Measurements from ENCODE around the gene DCTPP1.

DCTPP1 gene

DNA sequence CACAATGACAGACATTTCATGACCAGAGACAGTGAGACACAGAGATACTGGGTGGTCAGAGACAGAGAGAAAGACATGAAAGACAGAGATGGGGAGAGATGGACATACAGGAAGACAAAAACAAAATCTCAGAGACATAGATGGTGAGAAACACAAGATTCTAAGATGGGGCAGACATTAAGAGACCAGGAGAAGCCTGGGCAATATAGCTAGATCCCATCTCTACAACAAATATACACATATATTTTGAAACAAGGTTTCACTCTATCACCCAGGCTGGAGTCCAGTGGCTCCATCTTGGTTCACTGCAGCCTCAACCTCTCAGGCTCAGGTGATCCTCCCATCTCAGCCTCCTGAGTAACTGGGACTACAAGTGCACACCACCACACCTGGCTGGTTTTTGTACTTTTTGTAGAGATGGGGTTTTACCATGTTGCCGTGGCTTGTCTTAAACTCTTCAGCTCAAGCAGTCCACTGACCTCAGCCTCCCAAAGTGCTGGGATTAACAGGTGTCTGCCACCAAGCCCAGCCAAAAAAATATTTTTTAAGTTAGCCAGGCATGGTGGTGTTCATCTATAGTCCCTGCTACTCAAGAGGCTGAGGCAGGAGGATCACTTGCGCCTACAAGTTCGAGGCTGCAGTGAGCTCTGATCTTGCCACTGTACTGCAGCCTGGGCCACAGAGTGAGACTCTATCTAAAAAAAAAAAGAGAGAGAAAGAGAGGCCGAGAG lies 49.6 kb downstream of the DCTPP1 start:
- DNase-seq = no peak

DNA sequence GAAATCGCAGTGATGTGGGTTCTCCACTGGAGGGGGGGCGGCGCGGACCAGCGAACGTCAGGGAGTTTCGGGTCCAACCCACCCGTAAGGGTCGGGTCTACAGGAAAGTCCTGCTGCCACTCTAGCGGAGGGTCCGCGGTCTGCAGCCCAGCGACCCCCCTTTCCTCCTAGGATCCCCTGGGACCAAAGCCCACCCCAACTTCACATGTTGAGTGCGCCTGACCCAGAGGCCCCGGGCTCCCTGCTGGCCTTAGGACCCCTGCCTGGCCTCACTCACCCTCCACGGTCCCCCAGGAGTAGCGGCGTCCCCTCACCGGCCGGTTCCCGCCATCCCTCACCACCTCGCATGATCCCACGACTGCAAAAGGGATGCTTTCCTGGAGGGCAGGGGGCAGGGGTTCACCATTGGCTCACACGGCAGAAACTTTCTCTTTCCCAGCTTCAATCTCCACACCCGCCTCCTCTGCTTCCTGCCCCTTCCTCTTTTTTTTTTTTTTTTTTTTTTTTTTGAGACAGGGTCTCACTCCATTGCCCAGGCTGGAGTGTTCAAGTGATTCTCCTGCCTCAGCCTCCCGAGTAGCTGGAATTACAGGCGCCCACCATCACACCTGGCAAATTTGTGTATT lies 50.6 kb downstream of the DCTPP1 start:
- DNase-seq = no peak

DNA sequence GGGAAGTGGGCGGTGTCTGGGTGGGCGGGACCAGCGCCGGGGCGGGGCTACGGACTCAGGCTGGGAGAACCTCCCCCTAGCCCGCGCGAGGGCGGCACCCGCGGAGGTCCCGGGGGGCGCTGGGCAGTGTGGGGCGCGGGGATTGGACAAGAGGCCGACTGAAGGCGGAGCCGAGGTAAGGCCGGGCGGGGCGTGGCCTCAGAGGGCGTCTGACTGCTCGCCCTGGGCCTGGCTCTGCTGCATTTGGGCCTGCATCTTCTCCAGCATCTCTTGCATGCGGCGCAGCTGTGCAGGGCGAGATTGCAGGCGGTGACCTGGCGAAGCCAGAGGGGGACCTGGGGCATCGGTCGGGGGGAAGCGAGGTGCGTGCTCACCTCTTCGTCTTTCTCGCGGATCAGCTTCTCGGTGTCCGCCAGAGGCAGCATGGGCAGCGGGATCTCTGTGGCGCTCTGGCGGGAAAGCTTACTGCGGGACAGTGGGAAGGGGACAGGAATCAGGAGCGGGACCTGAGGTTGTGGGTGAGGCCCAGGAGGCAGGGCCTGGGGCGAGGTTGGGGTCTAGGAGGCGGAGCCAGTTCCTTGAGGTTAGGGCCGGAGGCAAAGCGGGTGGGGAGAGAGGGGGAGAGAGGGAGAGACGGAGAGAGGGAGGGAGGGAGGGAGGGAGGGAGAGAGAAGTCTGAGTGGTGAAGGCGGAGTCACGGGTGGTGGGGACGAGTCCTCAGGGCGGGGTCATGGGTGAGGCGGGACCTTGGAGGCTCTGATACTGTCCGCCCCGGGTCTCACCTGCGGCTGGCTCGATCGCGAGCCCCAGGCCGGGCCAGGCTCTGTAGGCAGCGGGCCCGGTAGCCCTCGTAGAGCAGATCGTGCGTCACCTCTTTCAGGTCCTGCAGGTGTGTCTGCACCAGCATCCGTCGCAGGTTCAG lies 51.3 kb downstream of the DCTPP1 start:
- peak; percentile 98 for DNase-seq

DNA sequence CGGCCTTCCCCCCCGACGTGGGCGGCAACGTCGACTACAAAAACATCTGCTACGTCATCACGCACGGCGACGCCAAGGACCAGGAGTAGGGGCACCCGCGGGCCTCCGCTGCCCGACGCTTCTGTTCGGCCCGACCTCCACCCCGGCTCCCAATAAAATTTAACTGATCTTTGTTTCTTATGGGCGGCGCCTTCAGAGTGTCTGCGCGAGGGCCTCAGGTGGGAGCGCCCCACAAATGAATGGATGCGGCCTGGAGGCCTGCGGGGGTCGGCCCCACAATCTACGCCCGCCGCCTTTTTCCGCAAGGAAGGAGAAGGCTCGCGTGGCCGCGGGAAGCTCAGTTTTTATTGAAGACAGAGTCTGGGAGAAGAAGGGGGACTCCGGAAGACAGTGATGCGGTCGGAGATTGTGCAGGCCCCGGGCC lies 52.0 kb downstream of the DCTPP1 start:
- DNase-seq = peak; percentile 91

DNA sequence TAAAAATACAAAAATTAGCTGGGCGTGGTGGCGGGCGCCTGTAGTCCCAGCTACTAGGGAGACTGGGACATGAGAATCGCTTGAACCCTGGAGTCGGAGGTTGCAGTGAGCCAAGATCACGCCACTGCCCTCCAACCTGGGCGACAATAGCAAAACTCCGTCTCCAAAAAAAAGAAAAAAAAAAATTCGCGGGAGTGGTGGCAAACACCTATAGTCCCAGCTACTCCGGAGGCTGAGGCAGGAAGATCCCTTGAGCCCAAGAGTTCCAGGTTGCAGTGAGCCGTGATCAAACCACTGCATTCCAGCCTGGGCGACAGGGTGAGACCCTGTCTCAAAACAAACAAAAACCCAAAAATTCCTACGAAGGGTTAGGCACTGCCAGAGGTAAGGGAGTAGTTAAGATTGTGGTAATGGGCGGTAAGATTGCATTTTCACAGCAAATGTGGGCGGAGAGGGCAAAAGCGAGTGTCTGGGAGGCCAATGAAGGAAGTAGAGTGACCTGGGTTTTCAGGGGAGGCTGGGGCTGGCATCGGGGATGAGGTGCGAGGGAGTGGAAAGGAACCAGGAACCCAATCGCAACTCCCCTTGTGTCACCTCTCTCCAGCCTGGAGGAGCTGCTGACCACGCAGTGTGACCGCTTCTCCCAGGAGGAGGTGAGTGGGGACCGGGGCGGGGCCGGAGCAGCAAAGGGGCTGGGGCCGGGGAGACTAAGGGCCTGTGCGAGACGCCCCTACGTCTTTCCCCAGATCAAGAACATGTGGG lies 52.6 kb downstream of the DCTPP1 start:
- no peak for DNase-seq

DNA sequence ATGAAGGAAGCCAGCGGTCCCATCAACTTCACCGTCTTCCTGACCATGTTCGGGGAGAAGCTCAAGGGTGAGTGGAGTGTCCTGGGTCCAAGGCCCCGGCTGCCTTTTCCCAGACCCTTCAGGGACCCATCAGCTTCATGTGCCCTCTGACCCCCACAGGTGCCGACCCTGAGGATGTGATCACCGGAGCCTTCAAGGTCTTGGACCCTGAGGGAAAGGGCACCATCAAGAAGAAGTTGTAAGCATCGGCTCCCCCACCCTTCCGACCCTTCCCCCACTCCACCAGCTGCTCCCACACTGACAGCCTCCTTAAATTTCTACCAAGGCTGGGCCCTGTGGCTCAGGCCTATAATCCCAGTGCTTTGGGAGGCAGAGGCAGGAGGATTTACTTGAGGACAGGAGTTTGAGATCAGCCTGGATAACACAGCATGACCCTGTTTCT lies 53.3 kb downstream of the DCTPP1 start:
- no peak for DNase-seq

DNA sequence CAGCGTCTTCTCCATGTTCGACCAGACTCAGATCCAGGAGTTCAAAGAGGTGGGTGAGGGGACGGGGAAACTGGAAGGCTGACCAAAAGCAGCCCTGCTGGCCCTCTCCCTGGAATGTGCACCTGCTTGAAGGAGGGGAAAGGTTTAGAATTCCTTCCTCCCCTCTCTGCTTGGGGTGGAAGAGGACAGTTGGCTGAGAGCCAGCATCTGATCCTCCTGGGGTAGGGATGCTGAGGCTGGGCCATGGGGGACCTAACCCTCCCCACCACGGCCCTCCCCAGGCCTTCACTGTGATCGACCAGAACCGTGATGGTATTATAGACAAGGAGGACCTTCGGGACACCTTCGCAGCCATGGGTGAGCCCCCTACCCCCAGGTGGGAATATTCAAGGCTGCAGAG lies 54.0 kb downstream of the DCTPP1 start:
- no peak for DNase-seq

DNA sequence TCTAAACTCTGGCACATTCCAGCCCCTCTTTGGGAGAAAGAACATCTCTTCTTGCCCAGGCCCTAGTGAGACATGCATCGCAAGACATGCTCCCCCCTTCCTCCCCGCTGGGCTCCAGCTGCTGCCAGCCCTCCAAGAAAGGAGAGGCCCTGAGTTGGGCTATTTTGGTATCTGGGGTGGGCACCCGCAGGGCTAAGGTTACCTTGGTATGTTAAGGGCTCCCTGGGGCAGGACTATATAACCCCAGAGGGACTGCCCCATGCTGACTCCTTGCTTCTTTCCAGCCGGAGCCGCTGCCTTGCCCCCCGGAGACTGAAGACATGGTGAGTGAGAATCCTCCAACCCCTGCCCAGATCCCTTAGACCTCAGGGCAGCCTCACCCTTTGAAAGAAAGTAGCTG lies 55.3 kb downstream of the DCTPP1 start, which contains the start of gene MYL11:
Gene MYL11, plus strand, starts transcription at position 265 of the 400 bp plus-strand sequence. Its CDS starts 56 bp downstream, at position 321.
- DNase-seq = no peak

All from NCI-H510A (cell line).